GM19023 (cell line): ENCODE results near the gene MRM1.
A peak's percentile ranks its signal among the peaks of the same experiment; 100 is the strongest.

ENCODE experiments used
- ATAC-seq: cut with Tn5 transposase; IDR thresholded peaks from one replicate; pipeline ENCODE4 v1.9.1; 2021; ENCODE audit warnings: mild to moderate bottlenecking, moderate library complexity; ENCODE audit not compliant: unreplicated experiment

The MRM1 gene

GRCh38 chr17:36601303-36602029 lies at the start of gene MRM1:
Gene MRM1, plus strand, starts transcription at chr17:36601583. Its CDS starts 228 bp downstream, at chr17:36601811.
- peak; percentile 76 for ATAC-seq

- no peak for ATAC-seq
Measured at GRCh38 chr17:36553459-36553858, 47.9 kb upstream of the MRM1 start.

GRCh38 chr17:36566081-36566480 lies 35.3 kb upstream of the MRM1 start:
- no peak for ATAC-seq

- ATAC-seq: no peak
Measured at GRCh38 chr17:36575028-36575427, 26.4 kb upstream of the MRM1 start.

- no peak for ATAC-seq
Measured at GRCh38 chr17:36576793-36577192, 24.6 kb upstream of the MRM1 start.

GRCh38 chr17:36578671-36579070 lies 22.7 kb upstream of the MRM1 start:
- no peak for ATAC-seq

GRCh38 chr17:36583787-36584186 lies 17.6 kb upstream of the MRM1 start:
- no peak for ATAC-seq

- ATAC-seq: no peak
Measured at GRCh38 chr17:36586138-36586537, 15.2 kb upstream of the MRM1 start.

GRCh38 chr17:36590082-36590481 lies 11.3 kb upstream of the MRM1 start:
- no peak for ATAC-seq

GRCh38 chr17:36591434-36592315 lies 9.7 kb upstream of the MRM1 start, which contains the start of gene DHRS11:
Gene DHRS11, plus strand, starts transcription at chr17:36591879. Its CDS starts 131 bp downstream, at chr17:36592010.
- peak; percentile 78 for ATAC-seq

GRCh38 chr17:36592316-36592715 lies 9.1 kb upstream of the MRM1 start:
- ATAC-seq: no peak

- no peak for ATAC-seq
Measured at GRCh38 chr17:36592716-36593321, 8.6 kb upstream of the MRM1 start.

GRCh38 chr17:36593656-36594316 lies 7.6 kb upstream of the MRM1 start:
- no peak for ATAC-seq

- ATAC-seq: no peak
Measured at GRCh38 chr17:36594626-36595401, 6.6 kb upstream of the MRM1 start.

- ATAC-seq: no peak
Measured at GRCh38 chr17:36597226-36597625, 4.2 kb upstream of the MRM1 start.

GRCh38 chr17:36597866-36598777 lies 3.3 kb upstream of the MRM1 start:
- ATAC-seq: no peak

GRCh38 chr17:36598951-36599401 lies 2.4 kb upstream of the MRM1 start:
- no peak for ATAC-seq

GRCh38 chr17:36599546-36600250 lies 1.7 kb upstream of the MRM1 start:
- ATAC-seq: no peak
